ENCODE results near the gene ZFAND2A.

DNA sequence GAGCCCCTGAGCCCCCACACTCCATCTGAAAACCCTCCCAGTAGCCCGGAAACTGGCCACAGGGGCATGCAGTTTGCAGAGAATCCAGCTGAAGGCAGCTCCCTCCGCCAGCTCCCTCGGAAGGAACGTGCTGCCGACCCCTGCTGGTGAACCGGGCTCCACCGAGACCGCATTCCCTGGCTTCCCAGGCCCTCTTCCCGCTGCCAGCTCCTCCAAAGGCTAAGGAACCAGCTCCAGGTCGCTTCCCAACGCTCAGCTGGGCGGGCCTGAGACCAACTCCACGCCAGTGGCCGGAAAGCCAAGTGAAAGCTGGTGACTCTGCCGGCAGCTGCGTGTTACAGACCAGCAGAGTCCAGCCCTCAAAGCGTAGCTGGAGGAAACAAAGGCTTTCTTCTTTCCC, 36.3 kb downstream of the ZFAND2A start:
- TF ChIP-seq ZC3H10 (CRISPR knock-in tag; IDR thresholded peaks at IDR 0.05) (no peak), CSDC2 (CRISPR knock-in tag; IDR thresholded peaks at IDR 0.05) (no peak), PPARA (CRISPR knock-in tag; IDR thresholded peaks at IDR 0.05; ENCODE audit: borderline replicate concordance) (no peak)
